HFFc6 (cell line): Measurements from ENCODE around the gene ATXN7L3. TPM values are rescaled to one million over a fixed set of nuclear protein-coding genes. Genes with fewer than 3 reads are reported as not detected.

Experiments used
- DNase-seq: peaks from one replicate; pipeline ENCODE4 v3.0.0-alpha.2; 2018
- H3K27ac Mint-ChIP-seq: 2 replicates; pipeline ENCODE4 v1.8.0; 2020; ENCODE audit warnings: mild to moderate bottlenecking, mixed read lengths
- H3K27me3 Mint-ChIP-seq: 2 replicates; pipeline ENCODE4 v1.8.0; 2021; ENCODE audit warnings: mild to moderate bottlenecking, moderate library complexity, mixed read lengths; ENCODE audit not compliant: insufficient read depth
- H3K36me3 Mint-ChIP-seq: 2 replicates; pipeline ENCODE4 v1.8.0; 2021; ENCODE audit warnings: low read depth, mixed read lengths
- H3K4me1 Mint-ChIP-seq: 2 replicates; pipeline ENCODE4 v1.8.0; 2020; ENCODE audit warnings: low read depth, mixed read lengths
- H3K4me3 Mint-ChIP-seq: 2 replicates; pipeline ENCODE4 v1.8.0; 2020; ENCODE audit warnings: mild to moderate bottlenecking, moderate library complexity, mixed read lengths
- H3K9me3 Mint-ChIP-seq: 2 replicates; pipeline ENCODE4 v1.8.0; 2020; ENCODE audit warnings: mild to moderate bottlenecking, mixed read lengths
- total RNA-seq, 6 experiments: library from RNA; stranded (reverse); fragmentation: NEBNext Ultra II Directional; extraction: Animal tissue kit (Norgen Biotek cat#: 25700); gene quantifications; 2 replicates in 1 of 6; 3 replicates in 5 of 6; pipeline ENCODE4 v1.2.3, GENCODE V29; 2021
- TF ChIP-seq, protein P1 (sequence below): fragments of 200-600 bp; sonication (generic); IDR thresholded peaks from 2 replicates; pipeline ENCODE4 v1.5.0; 2021; ENCODE audit warnings: antibody characterized with exemption, mild to moderate bottlenecking

ATXN7L3 gene
- total RNA-seq, 6 experiments from 2014 or later = 61.1 to 72.2 (median 68.4) TPM

GRCh38 chr17:44212507-44213402, 13.1 kb upstream of the ATXN7L3 start:
- Mint-ChIP-seq H3K9me3 (no peaks in the 10 kb centered on the region), H3K27ac (no peak overlapping the region; the same call in 1 of the 2 replicates), H3K4me3 (no peak overlapping the region), H3K36me3 (peaks cover 53% of the 10 kb centered on the region), H3K4me1 (peaks cover 39% of the 10 kb centered on the region), H3K27me3 (peaks cover 4% of the 10 kb centered on the region)
- no peak for DNase-seq
- TF ChIP-seq, protein P1, sequence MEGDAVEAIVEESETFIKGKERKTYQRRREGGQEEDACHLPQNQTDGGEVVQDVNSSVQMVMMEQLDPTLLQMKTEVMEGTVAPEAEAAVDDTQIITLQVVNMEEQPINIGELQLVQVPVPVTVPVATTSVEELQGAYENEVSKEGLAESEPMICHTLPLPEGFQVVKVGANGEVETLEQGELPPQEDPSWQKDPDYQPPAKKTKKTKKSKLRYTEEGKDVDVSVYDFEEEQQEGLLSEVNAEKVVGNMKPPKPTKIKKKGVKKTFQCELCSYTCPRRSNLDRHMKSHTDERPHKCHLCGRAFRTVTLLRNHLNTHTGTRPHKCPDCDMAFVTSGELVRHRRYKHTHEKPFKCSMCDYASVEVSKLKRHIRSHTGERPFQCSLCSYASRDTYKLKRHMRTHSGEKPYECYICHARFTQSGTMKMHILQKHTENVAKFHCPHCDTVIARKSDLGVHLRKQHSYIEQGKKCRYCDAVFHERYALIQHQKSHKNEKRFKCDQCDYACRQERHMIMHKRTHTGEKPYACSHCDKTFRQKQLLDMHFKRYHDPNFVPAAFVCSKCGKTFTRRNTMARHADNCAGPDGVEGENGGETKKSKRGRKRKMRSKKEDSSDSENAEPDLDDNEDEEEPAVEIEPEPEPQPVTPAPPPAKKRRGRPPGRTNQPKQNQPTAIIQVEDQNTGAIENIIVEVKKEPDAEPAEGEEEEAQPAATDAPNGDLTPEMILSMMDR = no peak

DNA sequence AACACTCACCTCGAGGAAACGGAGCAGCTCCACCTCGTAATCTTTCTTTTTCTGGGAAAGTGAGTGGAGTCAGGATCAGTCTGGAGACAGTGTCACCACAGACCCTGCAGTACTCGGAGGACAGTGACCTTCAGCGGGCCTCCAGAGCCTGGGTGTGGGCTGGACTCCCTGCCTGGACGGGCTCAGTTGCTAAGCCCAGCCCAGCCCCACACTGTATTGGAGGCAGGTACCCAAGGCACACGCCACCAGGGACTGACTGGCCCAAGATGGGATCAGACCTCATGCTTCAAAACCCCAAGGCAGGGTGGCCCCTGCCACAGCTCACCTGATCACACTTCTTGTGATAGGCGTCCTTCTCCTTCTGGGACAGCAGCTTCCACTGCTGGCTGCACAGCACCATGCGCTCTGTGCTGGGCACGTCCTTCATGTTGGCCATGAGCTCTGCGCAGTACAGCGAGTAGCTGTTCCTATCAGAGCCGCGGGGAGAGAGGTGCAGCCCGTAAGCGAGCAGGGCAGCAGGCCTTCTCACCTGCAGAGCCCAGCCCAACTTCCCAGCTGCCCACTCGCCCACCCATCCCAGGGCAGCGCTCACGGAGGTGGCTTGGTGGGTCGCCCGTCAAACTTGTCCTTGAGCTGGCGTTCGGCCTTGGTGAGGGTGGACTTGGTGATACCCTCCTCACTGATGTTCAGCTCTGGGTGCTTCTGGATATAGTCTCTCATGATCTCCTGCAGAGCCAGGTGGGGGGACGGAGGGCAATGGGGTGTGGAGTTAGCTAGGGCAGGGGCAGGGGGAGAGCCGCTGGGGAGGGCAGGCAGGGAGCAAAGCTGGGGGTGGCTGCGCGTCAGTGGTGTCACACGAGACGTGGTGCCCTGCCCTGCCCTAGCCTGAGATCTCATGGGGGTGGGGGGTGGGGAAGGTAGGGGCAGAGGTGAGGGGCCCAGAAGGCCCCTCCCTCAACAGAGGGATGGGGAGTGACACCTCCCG, 11.9 kb upstream of the ATXN7L3 start:
- Mint-ChIP-seq H3K36me3 (peaks cover 48% of the 10 kb centered on the region), H3K27me3 (peaks cover 4% of the 10 kb centered on the region), H3K27ac (no peak overlapping the region), H3K4me3 (no peak overlapping the region), H3K9me3 (no peaks in the 10 kb centered on the region), H3K4me1 (peaks cover 27% of the 10 kb centered on the region)
- no peak for DNase-seq
- TF ChIP-seq, protein P1 = no peak

- no peak overlapping the region for H3K4me3 Mint-ChIP-seq
- H3K36me3 Mint-ChIP-seq = peaks cover 45% of the 10 kb centered on the region
Measured at GRCh38 chr17:44210342-44211192, 10.9 kb upstream of the ATXN7L3 start.

DNA sequence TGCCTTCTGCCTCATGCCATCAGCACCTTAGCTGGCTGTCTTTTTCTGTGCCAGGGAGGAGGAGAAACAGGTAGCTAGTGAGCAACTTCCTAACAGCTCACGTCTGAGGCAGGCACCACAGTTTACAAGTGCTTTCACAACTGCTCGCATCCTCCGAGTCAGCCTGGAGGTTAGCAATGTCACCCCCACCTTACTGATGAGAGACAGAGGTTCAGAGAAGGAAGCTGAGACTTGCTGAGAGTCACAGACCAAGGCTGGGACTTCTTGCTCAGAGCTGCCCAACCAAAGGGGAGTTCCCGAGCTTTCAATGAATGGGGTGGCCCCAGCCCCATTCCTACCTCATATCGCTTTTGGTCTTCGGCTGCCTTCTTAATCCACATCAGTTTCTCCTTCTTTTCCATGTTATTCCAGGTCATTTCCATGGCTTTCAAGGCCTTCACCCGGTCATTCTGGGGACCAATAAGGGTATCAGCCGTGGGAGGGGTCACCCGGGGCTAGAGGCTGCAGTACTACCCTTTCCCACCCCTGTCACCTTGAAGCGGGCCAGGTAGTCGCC, 10.2 kb upstream of the ATXN7L3 start:
- TF ChIP-seq, protein P1 = no peak
- peaks cover 4% of the 10 kb centered on the region for H3K27me3 Mint-ChIP-seq
- H3K9me3 Mint-ChIP-seq = no peaks in the 10 kb centered on the region
- H3K4me1 Mint-ChIP-seq = peaks cover 42% of the 10 kb centered on the region
- peaks cover 40% of the 10 kb centered on the region for H3K36me3 Mint-ChIP-seq
- no peak for DNase-seq
- H3K27ac Mint-ChIP-seq = peak overlapping the region; percentile 72
- no peak overlapping the region for H3K4me3 Mint-ChIP-seq

More at GRCh38 chr17:44210342-44211192, 10.9 kb upstream of the ATXN7L3 start:
- Mint-ChIP-seq H3K27ac (peak overlapping the region; percentile 72), H3K27me3 (peaks cover 4% of the 10 kb centered on the region), H3K4me1 (peaks cover 35% of the 10 kb centered on the region), H3K9me3 (no peaks in the 10 kb centered on the region)
- TF ChIP-seq, protein P1 = peak; percentile 97
- peak; percentile 38 for DNase-seq
